Vagina (tissue), 2 donors: Measurements from ENCODE around the gene SEMA6A.

Experiments used
- CTCF ChIP-seq, 3 experiments: fragments of 450-650 bp in 2 of 3; fragments of 200-600 bp in 1 of 3; sonication (generic) in 1 of 3; IDR thresholded peaks; one replicate each; pipeline ENCODE4 v1.5.1; 2017 to 2019; ENCODE audit warnings: antibody characterized with exemption in 3 of 3, mild to moderate bottlenecking in 2 of 3, moderate library complexity in 2 of 3
- POLR2A ChIP-seq, 2 donors: fragments of 450-650 bp; IDR thresholded peaks; one replicate each; pipeline ENCODE4 v1.6.1; 2017; ENCODE audit warnings: antibody characterized with exemption in 2 of 2, mild to moderate bottlenecking in 2 of 2, moderate library complexity in 2 of 2
- POLR2AphosphoS5 ChIP-seq, 2 donors: sonication (generic); formaldehyde crosslinking; IDR thresholded peaks; one replicate each; pipeline ENCODE4 v1.9.0; 2017; ENCODE audit warnings: antibody characterized with exemption in 2 of 2, mild to moderate bottlenecking in 2 of 2, low read depth in 1 of 2; ENCODE audit not compliant: insufficient read depth in 1 of 2

GRCh38 chr5:116453988-116454411 is 120.6 kb downstream of the SEMA6A start:
- TF ChIP-seq CTCF (IDR thresholded peaks at IDR 0.05) = no peak
- TF ChIP-seq POLR2AphosphoS5 (IDR thresholded peaks at IDR 0.05; ENCODE audit: insufficient read depth in 1 of 2, low read depth in 1 of 2) = no peak
- no peak for TF ChIP-seq POLR2A (IDR thresholded peaks at IDR 0.05)
